ENCODE results near the gene HDAC4. TPM values are rescaled to one million over a fixed set of nuclear protein-coding genes. Genes with fewer than 3 reads are reported as not detected.

The HDAC4 gene
- total and polyA plus RNA-seq, 2 experiments from 2014 or later: 9.3 to 10.8 TPM

DNA sequence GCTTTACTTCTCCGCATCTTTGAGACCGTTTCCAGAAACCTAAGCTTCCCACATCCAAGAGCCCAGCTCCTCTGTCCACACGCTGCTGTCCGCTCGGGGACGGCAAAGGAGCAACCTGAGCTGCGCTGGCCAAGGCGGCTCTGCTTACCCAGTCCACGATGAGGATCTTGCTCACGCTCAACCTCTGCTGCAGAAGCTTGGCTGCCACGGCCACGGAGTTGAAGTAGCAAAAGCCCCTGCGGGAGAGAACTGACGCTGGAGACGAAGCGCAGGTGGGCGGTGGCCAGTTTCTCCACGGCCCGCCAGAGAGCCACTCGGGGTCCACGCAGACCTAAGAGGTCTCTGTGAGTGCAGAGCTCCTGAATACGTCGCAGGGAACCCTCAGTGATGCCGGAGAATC lies 316.8 kb downstream of the HDAC4 start:
- Histone ChIP-seq H3K79me2 (no peaks in the 10 kb centered on the region), H3K27me3 (no peaks in the 10 kb centered on the region), H3K27ac (no peak overlapping the region), H3K4me2 (no peak overlapping the region), H3K4me3 (no peak overlapping the region), H3K36me3 (replicated peaks; ENCODE audit: insufficient read depth, low read depth) (no peaks in the 10 kb centered on the region), H2AFZ (no peak overlapping the region), H3K9me3 (ENCODE audit: low read depth) (no peaks in the 10 kb centered on the region), H3K4me1 (ENCODE audit: insufficient read depth) (no peaks in the 10 kb centered on the region), H4K20me1 (ENCODE audit: insufficient read depth, poor library complexity, severe bottlenecking) (no peaks in the 10 kb centered on the region), H3K9me2 (replicated peaks; ENCODE audit: insufficient read depth) (no peaks in the 10 kb centered on the region)
- no peak for TF ChIP-seq EZH2phosphoT487 (IDR thresholded peaks at IDR 0.05; ENCODE audit: low read depth, severe bottlenecking, unreplicated experiment)
- WGBS (ENCODE audit: low lambda C conversion rate, missing lambda C conversion rate): 97% methylated on average over 24 of the region's 24 CpGs
- DNase-seq (ENCODE audit: low spot score): no peak

DNA sequence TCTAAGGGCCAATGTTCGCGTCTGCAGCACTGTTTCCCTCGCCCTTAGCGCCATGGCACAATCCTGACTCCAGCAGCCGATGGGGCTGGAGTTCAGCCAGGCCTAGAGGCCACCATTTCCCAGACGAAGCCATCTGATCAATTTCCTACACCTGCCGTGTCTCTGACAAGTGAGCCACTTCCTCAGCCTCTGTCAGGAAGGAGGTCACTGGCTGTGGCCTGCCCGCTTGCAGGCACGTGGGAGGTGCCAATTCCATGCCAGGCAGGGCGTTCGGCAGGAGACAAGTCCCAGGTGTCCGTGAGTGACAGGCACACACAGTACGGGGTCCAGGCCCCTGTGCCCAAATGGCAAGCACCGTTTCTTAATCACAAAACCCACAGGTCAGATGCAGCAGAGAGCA lies 318.4 kb downstream of the HDAC4 start:
- Histone ChIP-seq H3K4me1 (ENCODE audit: insufficient read depth) (peaks cover 4% of the 10 kb centered on the region), H3K27me3 (no peaks in the 10 kb centered on the region), H4K20me1 (ENCODE audit: insufficient read depth, poor library complexity, severe bottlenecking) (no peaks in the 10 kb centered on the region), H3K36me3 (replicated peaks; ENCODE audit: insufficient read depth, low read depth) (no peaks in the 10 kb centered on the region), H3K4me2 (no peak overlapping the region), H3K4me3 (no peak overlapping the region), H3K79me2 (no peaks in the 10 kb centered on the region), H3K27ac (no peak overlapping the region), H2AFZ (no peak overlapping the region), H3K9me3 (ENCODE audit: low read depth) (no peaks in the 10 kb centered on the region), H3K9me2 (replicated peaks; ENCODE audit: insufficient read depth) (no peaks in the 10 kb centered on the region)
- no peak for TF ChIP-seq EZH2phosphoT487 (IDR thresholded peaks at IDR 0.05; ENCODE audit: low read depth, severe bottlenecking, unreplicated experiment)
- no peak for TF ChIP-seq EZH2 (IDR thresholded peaks at IDR 0.05; ENCODE audit: borderline replicate concordance)
- TF ChIP-seq, protein P1, sequence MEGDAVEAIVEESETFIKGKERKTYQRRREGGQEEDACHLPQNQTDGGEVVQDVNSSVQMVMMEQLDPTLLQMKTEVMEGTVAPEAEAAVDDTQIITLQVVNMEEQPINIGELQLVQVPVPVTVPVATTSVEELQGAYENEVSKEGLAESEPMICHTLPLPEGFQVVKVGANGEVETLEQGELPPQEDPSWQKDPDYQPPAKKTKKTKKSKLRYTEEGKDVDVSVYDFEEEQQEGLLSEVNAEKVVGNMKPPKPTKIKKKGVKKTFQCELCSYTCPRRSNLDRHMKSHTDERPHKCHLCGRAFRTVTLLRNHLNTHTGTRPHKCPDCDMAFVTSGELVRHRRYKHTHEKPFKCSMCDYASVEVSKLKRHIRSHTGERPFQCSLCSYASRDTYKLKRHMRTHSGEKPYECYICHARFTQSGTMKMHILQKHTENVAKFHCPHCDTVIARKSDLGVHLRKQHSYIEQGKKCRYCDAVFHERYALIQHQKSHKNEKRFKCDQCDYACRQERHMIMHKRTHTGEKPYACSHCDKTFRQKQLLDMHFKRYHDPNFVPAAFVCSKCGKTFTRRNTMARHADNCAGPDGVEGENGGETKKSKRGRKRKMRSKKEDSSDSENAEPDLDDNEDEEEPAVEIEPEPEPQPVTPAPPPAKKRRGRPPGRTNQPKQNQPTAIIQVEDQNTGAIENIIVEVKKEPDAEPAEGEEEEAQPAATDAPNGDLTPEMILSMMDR (IDR thresholded peaks at IDR 0.05; ENCODE audit: poor library complexity): no peak
- WGBS (ENCODE audit: low lambda C conversion rate, missing lambda C conversion rate): 89% methylated on average over 14 of the region's 14 CpGs
- DNase-seq (ENCODE audit: low spot score): no peak

DNA sequence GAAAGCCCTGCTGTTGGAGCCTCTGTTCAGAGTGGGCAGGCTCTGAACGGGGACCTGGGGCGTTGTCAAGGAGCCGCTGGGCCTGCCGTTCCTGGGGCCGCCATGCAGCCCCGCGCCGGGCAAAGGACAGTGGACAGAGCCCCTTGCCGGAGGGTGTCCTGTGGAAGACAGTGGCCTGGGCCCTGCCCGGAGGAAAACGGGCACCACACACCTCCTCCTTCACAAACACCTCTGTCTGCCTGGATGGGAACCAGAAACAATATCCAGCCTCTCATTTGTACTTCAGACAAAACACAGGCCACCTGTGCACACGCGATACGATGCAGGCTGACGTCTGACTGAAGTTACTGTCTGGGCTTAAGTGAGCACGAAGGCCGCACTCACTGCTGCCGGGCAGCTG lies 319.2 kb downstream of the HDAC4 start:
- Histone ChIP-seq H3K79me2 (no peaks in the 10 kb centered on the region), H4K20me1 (ENCODE audit: insufficient read depth, poor library complexity, severe bottlenecking) (no peaks in the 10 kb centered on the region), H3K4me2 (no peak overlapping the region), H3K4me1 (ENCODE audit: insufficient read depth) (peaks cover 4% of the 10 kb centered on the region), H3K9me3 (ENCODE audit: low read depth) (no peaks in the 10 kb centered on the region), H3K9me2 (replicated peaks; ENCODE audit: insufficient read depth) (no peaks in the 10 kb centered on the region), H3K27ac (no peak overlapping the region), H2AFZ (no peak overlapping the region), H3K4me3 (no peak overlapping the region), H3K36me3 (replicated peaks; ENCODE audit: insufficient read depth, low read depth) (no peaks in the 10 kb centered on the region), H3K27me3 (no peaks in the 10 kb centered on the region)
- DNase-seq (ENCODE audit: low spot score): no peak
- whole genome bisulfite sequencing (ENCODE audit: low lambda C conversion rate, missing lambda C conversion rate): 54% methylated on average over 15 of the region's 18 CpGs
- TF ChIP-seq EZH2 (IDR thresholded peaks at IDR 0.05; ENCODE audit: borderline replicate concordance) (no peak), EZH2phosphoT487 (IDR thresholded peaks at IDR 0.05; ENCODE audit: low read depth, severe bottlenecking, unreplicated experiment) (no peak)
- TF ChIP-seq, protein P1 (IDR thresholded peaks at IDR 0.05; ENCODE audit: poor library complexity): no peak

DNA sequence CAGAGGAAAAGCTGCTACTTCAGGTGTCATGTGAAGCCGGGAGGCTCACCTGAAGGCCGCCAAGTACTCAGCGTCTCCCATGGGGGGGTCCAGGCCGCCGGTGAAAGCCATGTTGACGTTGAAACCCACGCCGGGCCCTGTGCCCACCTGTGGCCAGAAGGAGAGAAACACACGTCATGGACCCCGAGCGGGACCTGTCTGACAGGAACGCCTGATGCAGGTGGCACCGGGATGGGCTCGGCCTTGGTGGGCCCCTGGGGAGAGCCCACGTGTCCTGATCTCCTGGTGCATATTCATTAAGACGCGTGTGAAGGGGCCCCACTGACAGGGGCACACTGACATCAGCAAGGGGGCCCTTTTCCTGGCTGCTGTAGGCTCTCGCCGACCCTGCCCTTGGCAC lies 319.8 kb downstream of the HDAC4 start:
- no peak overlapping the region for H2AFZ ChIP-seq
- TF ChIP-seq, protein P1 (IDR thresholded peaks at IDR 0.05; ENCODE audit: poor library complexity): no peak
- no peak for TF ChIP-seq EZH2 (IDR thresholded peaks at IDR 0.05; ENCODE audit: borderline replicate concordance)
- TF ChIP-seq EZH2phosphoT487 (IDR thresholded peaks at IDR 0.05; ENCODE audit: low read depth, severe bottlenecking, unreplicated experiment): no peak
- H3K9me3 ChIP-seq (ENCODE audit: low read depth): no peaks in the 10 kb centered on the region
- H3K4me3 ChIP-seq: no peak overlapping the region
- H4K20me1 ChIP-seq (ENCODE audit: insufficient read depth, poor library complexity, severe bottlenecking): no peaks in the 10 kb centered on the region
- no peaks in the 10 kb centered on the region for H3K27me3 ChIP-seq
- no peaks in the 10 kb centered on the region for H3K79me2 ChIP-seq
- WGBS (ENCODE audit: low lambda C conversion rate, missing lambda C conversion rate): 98% methylated on average over 19 of the region's 19 CpGs
- no peaks in the 10 kb centered on the region for H3K9me2 ChIP-seq (replicated peaks; ENCODE audit: insufficient read depth)
- H3K4me1 ChIP-seq (ENCODE audit: insufficient read depth): peaks cover 4% of the 10 kb centered on the region
- DNase-seq (ENCODE audit: low spot score): no peak
- no peak overlapping the region for H3K27ac ChIP-seq
- H3K4me2 ChIP-seq: no peak overlapping the region
- H3K36me3 ChIP-seq (replicated peaks; ENCODE audit: insufficient read depth, low read depth): no peaks in the 10 kb centered on the region
